Activated naive CD8-positive, alpha-beta T cell treated with anti-CD3 and anti-CD28 coated beads, Interleukin-2, amount 50 U/mL, for 24 hours (primary cell): ENCODE results near the gene RTP1.
"Not testable (repeated sequence)": the region's sequence is repeated elsewhere in the genome, so short reads cannot be mapped to it uniquely, and the experiment has no call there.

ENCODE experiments used
- ATAC-seq: fragments of 150-1000 bp; cut with Tn5 transposase; one replicate; pipeline ENCODE4 v1.10.0; 2021
- DNase-seq: peaks from one replicate; pipeline ENCODE4 v3.0.0; 2021
- H3K27ac Mint-ChIP-seq: one replicate; pipeline ENCODE4 v1.8.0; 2021; ENCODE audit warnings: mild to moderate bottlenecking, mixed read lengths
- H3K27me3 Mint-ChIP-seq: one replicate; pipeline ENCODE4 v1.8.0; 2021; ENCODE audit warnings: mixed read lengths
- H3K36me3 Mint-ChIP-seq: one replicate; pipeline ENCODE4 v1.8.0; 2021; ENCODE audit warnings: low read depth, mixed read lengths
- H3K4me1 Mint-ChIP-seq: one replicate; pipeline ENCODE4 v1.8.0; 2021; ENCODE audit warnings: mixed read lengths
- H3K4me3 Mint-ChIP-seq: one replicate; pipeline ENCODE4 v1.8.0; 2021; ENCODE audit warnings: mild to moderate bottlenecking, moderate library complexity, mixed read lengths
- H3K9me3 Mint-ChIP-seq: one replicate; pipeline ENCODE4 v1.8.0; 2021; ENCODE audit warnings: mixed read lengths

The RTP1 gene

DNA sequence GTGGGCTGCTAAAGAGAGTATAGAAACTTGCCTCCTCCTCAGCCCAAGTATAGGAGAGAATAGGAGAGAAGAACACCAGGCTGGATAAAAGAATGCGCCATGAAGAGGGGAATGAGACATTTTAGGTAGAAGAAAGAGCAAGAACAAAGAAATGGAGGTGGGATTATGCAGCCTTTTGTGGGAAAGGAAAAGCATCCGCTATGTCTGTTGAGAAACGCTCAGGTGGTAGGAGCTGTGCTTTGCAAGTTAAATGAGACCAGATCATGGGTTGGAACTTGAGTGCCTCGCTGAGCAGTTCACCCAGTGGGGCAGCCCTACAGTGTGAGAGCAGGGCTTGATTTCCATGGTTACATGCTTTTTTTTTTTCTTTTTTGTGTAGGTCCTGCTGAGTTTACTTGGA lies 11.5 kb upstream of the RTP1 start:
- peaks cover 34% of the 10 kb centered on the region for H3K27me3 Mint-ChIP-seq
- no peak for DNase-seq
- H3K4me3 Mint-ChIP-seq: no peak overlapping the region
- H3K27ac Mint-ChIP-seq: no peak overlapping the region
- no peaks in the 10 kb centered on the region for H3K36me3 Mint-ChIP-seq
- no peaks in the 10 kb centered on the region for H3K4me1 Mint-ChIP-seq
- no peaks in the 10 kb centered on the region for H3K9me3 Mint-ChIP-seq
- ATAC-seq: no peak

DNA sequence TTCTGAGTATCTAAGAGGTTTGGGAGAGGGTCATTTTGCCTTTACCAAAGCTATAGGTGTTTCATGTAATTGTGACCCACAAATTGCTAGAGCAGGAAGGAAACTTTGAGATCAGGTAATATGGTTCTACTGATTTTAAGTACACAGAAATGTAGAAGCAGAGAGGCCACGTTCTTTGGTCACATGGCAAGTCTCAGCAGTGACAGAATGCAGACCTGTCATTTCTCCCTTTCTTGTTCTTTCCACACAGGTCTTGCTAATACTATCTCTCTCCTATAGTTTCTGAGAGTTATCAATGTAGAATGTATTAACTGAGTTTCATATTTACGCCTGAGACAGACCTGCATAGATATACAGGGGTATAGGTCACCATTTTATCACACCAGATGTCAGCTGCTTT lies 10.9 kb upstream of the RTP1 start:
- no peak overlapping the region for H3K27ac Mint-ChIP-seq
- DNase-seq (no peak), ATAC-seq (no peak)
- H3K27me3 Mint-ChIP-seq: peaks cover 39% of the 10 kb centered on the region
- no peaks in the 10 kb centered on the region for H3K4me1 Mint-ChIP-seq
- no peaks in the 10 kb centered on the region for H3K36me3 Mint-ChIP-seq
- no peaks in the 10 kb centered on the region for H3K9me3 Mint-ChIP-seq
- H3K4me3 Mint-ChIP-seq: no peak overlapping the region

- DNase-seq (no peak), ATAC-seq (no peak)
- H3K4me1 Mint-ChIP-seq: no peaks in the 10 kb centered on the region
- H3K27ac Mint-ChIP-seq: no peak overlapping the region
- H3K9me3 Mint-ChIP-seq: no peaks in the 10 kb centered on the region
- H3K4me3 Mint-ChIP-seq: no peak overlapping the region
- H3K27me3 Mint-ChIP-seq: peaks cover 44% of the 10 kb centered on the region
- H3K36me3 Mint-ChIP-seq: no peaks in the 10 kb centered on the region
These were observed 10.4 kb upstream of the RTP1 start for GRCh38 chr3:187186801-187187421.

DNA sequence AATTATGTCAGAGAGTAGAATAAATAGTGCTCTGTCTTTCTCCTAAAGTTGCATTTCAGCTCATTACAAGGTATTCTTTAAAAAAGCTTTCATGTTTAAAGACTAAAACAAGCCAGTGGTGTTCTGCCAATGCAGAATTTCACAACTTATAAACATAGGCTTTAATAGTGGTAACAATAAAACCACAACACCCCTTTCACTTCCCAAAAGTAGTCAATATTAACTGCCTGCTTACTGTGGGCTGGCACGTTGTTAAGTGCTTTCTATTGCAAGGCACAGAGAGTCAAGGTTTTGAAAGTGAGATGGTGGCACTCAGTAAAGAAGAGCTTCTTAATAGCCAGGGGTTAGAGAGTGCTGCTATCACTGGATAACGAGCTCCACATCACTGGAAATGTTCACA lies 8.4 kb upstream of the RTP1 start:
- Mint-ChIP-seq H3K4me3 (no peak overlapping the region), H3K36me3 (no peaks in the 10 kb centered on the region), H3K9me3 (no peaks in the 10 kb centered on the region), H3K27me3 (peaks cover 54% of the 10 kb centered on the region), H3K27ac (no peak overlapping the region), H3K4me1 (no peaks in the 10 kb centered on the region)
- DNase-seq (no peak), ATAC-seq (no peak)

DNA sequence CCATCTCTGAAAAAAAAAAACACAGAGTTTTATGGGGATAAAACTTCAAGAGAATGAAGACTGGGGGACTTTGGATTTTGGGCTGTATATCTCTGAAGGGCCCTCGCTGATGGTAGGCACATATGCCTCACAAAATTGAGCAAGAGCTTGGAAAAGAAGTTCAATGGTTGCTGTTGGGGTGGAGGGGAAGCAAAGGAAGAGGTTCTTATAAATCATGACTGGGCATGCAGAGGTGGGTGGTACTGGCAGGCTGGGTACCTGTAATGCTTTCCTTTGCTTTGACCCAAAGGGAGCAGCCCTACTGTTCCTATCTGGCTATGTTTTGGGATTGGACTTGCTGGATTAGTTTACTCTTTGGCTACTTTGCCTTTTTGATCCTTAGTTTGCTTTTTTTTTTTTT lies 6.0 kb upstream of the RTP1 start:
- no peak for ATAC-seq
- H3K27ac Mint-ChIP-seq: peak overlapping the region; percentile 13
- H3K27me3 Mint-ChIP-seq: peaks cover 54% of the 10 kb centered on the region
- no peaks in the 10 kb centered on the region for H3K9me3 Mint-ChIP-seq
- H3K4me3 Mint-ChIP-seq: no peak overlapping the region
- H3K4me1 Mint-ChIP-seq: no peaks in the 10 kb centered on the region
- H3K36me3 Mint-ChIP-seq: no peaks in the 10 kb centered on the region
- no peak for DNase-seq

GRCh38 chr3:187193181-187193580 lies 4.1 kb upstream of the RTP1 start:
- Mint-ChIP-seq H3K9me3 (no peaks in the 10 kb centered on the region), H3K4me1 (no peaks in the 10 kb centered on the region), H3K4me3 (no peak overlapping the region), H3K36me3 (no peaks in the 10 kb centered on the region), H3K27me3 (peaks cover 43% of the 10 kb centered on the region), H3K27ac (no peak overlapping the region)
- no peak for ATAC-seq
- no peak for DNase-seq

GRCh38 chr3:187196573-187197334 lies 532 bp upstream of the RTP1 start:
- H3K4me3 Mint-ChIP-seq: no peak overlapping the region
- no peaks in the 10 kb centered on the region for H3K36me3 Mint-ChIP-seq
- DNase-seq: no peak
- H3K27ac Mint-ChIP-seq: no peak overlapping the region
- H3K4me1 Mint-ChIP-seq: no peaks in the 10 kb centered on the region
- H3K9me3 Mint-ChIP-seq: no peaks in the 10 kb centered on the region
- peaks cover 22% of the 10 kb centered on the region for H3K27me3 Mint-ChIP-seq
- ATAC-seq: no peak

DNA sequence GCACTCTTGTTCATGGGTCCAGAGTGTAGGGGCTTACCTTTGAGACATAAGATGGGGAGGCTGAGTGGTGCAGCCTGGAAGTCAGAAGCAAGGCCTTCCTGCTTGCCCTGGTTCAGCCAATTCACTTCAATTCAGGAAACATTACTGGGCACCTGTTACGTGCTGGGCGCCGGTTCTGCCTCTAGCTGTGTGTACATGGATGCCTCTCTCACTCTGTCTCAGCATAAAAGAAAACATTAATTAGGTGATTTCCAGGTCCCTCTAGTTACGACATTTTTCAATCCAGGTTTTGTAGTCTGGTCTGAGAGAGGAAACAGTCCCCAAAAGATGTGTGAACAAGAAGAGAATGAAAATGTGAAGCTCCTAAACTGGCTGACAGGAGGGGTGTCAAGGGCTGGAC lies 1.2 kb downstream of the RTP1 start:
- Mint-ChIP-seq H3K27ac (no peak overlapping the region), H3K36me3 (no peaks in the 10 kb centered on the region), H3K27me3 (peaks cover 15% of the 10 kb centered on the region), H3K4me3 (no peak overlapping the region), H3K4me1 (no peaks in the 10 kb centered on the region), H3K9me3 (no peaks in the 10 kb centered on the region)
- ATAC-seq (no peak), DNase-seq (no peak)

DNA sequence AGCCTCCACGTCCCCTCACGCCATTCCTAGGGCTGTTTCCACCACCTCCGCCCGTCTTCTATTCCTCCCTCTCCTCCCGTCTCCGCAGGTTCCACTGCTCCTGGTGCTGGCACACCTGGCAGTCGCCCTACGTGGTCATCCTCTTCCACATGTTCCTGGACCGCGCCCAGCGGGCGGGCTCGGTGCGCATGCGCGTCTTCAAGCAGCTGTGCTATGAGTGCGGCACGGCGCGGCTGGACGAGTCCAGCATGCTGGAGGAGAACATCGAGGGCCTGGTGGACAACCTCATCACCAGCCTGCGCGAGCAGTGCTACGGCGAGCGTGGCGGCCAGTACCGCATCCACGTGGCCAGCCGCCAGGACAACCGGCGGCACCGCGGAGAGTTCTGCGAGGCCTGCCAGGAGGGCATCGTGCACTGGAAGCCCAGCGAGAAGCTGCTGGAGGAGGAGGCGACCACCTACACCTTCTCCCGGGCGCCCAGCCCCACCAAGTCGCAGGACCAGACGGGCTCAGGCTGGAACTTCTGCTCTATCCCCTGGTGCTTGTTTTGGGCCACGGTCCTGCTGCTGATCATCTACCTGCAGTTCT lies 2.3 kb downstream of the RTP1 start:
- not testable (repeated sequence) for H3K9me3 Mint-ChIP-seq, H3K27ac Mint-ChIP-seq, H3K4me3 Mint-ChIP-seq, H3K4me1 Mint-ChIP-seq, H3K36me3 Mint-ChIP-seq, DNase-seq
- H3K27me3 Mint-ChIP-seq: peaks cover 12% of the 10 kb centered on the region
- peak; percentile 24 for ATAC-seq

- Mint-ChIP-seq H3K27ac (no peak overlapping the region), H3K4me1 (no peaks in the 10 kb centered on the region), H3K27me3 (peaks cover 17% of the 10 kb centered on the region), H3K9me3 (no peaks in the 10 kb centered on the region), H3K36me3 (no peaks in the 10 kb centered on the region), H3K4me3 (no peak overlapping the region)
- DNase-seq (no peak), ATAC-seq (no peak)
These were observed 8.4 kb downstream of the RTP1 start for GRCh38 chr3:187205683-187206082.

DNA sequence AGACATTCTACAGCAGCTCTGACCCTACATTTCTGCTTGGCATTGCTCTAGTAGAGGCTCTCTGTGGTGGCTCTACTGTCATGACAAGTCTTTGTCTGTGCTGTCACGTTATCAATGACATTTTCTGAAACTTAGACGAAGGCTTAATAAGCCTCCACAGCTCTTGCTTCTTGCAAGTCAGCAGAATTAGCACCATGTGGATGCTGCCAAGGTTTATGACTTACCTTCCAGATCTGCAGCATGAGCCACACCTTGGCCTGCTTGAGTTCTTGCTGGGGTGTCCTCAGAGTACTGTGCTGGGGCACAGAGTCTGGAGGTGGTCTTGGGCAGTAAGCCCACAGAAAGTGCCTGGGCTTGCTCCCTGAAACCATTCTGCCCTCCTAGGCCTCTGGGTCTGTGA lies 9.8 kb downstream of the RTP1 start:
- H3K9me3 Mint-ChIP-seq: no peaks in the 10 kb centered on the region
- H3K4me1 Mint-ChIP-seq: no peaks in the 10 kb centered on the region
- H3K36me3 Mint-ChIP-seq: no peaks in the 10 kb centered on the region
- peaks cover 17% of the 10 kb centered on the region for H3K27me3 Mint-ChIP-seq
- ATAC-seq: no peak
- no peak overlapping the region for H3K4me3 Mint-ChIP-seq
- DNase-seq: no peak
- H3K27ac Mint-ChIP-seq: no peak overlapping the region

DNA sequence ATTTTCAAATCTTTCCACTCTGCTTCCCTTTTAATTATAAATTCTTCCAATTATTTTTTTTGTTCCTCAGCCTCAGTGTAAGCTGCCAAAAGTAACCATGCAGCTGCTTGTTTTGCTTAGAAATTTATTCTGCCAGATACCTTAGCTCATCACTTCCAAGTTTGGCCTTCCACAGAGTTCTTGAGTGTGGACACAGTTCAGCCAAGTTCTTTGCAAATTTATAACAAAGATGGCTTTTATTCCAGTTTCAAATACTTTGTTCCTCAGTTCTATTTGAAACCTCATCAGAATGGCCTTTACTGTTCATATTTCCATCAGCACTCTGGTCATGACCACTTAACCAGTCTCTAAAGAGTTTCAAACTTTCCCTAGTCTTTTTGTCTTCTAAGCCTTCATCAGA lies 10.3 kb downstream of the RTP1 start:
- DNase-seq: no peak
- ATAC-seq: no peak

GRCh38 chr3:187208159-187208558 lies 10.9 kb downstream of the RTP1 start:
- Mint-ChIP-seq H3K9me3 (no peaks in the 10 kb centered on the region), H3K4me1 (no peaks in the 10 kb centered on the region), H3K27ac (no peak overlapping the region), H3K36me3 (no peaks in the 10 kb centered on the region), H3K27me3 (peaks cover 14% of the 10 kb centered on the region), H3K4me3 (no peak overlapping the region)
- DNase-seq: no peak
- ATAC-seq: no peak

More for the DNA sequence above, 10.3 kb downstream of the RTP1 start:
- Mint-ChIP-seq H3K4me3 (no peak overlapping the region), H3K36me3 (no peaks in the 10 kb centered on the region), H3K9me3 (no peaks in the 10 kb centered on the region), H3K27me3 (peaks cover 17% of the 10 kb centered on the region), H3K27ac (no peak overlapping the region), H3K4me1 (no peaks in the 10 kb centered on the region)

DNA sequence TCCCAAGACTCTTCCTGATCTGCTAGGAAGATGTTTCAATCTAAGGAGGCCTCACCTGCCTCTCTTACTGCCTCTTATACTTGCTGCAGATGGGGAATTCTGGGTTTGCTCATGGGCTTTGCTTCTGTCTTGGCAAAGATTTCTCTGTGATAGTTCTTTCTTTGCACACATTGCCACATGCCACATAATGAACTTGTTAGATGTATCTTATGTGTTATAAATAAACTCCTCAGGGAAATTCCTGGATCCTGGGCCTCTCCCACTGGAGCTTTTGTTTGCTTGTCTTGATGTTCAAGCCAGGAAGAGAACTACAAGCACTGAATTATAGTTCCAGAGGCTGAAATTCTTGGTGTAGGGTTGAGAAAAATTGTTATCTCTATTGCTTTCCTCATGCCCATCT lies 12.2 kb downstream of the RTP1 start:
- Mint-ChIP-seq H3K27ac (no peak overlapping the region), H3K4me1 (no peaks in the 10 kb centered on the region), H3K9me3 (no peaks in the 10 kb centered on the region), H3K27me3 (peaks cover 10% of the 10 kb centered on the region), H3K36me3 (no peaks in the 10 kb centered on the region), H3K4me3 (no peak overlapping the region)
- DNase-seq: no peak
- ATAC-seq: no peak

- H3K27ac Mint-ChIP-seq: no peak overlapping the region
- H3K4me3 Mint-ChIP-seq: no peak overlapping the region
- DNase-seq: no peak
- H3K4me1 Mint-ChIP-seq: no peaks in the 10 kb centered on the region
- no peaks in the 10 kb centered on the region for H3K9me3 Mint-ChIP-seq
- no peak for ATAC-seq
- H3K27me3 Mint-ChIP-seq: peaks cover 8% of the 10 kb centered on the region
- no peaks in the 10 kb centered on the region for H3K36me3 Mint-ChIP-seq
These were observed 12.8 kb downstream of the RTP1 start for GRCh38 chr3:187210091-187210490.
